Posterior cingulate gyrus (tissue), 11 donors: ENCODE results near the gene ENPP6.

ENCODE experiments used
- DNase-seq, 10 donors: peaks; one replicate each; pipeline versions ENCODE4 v3.0.0 to v3.0.0-alpha.2; 2020 to 2021; ENCODE audit warnings: mixed read lengths in 3 of 10
- intact Hi-C: fragments of 100-400 bp; cut with DNase I; formaldehyde crosslinking; loops from one replicate; pipeline ENCODE4 v1.15.1; 2023

ENPP6 gene

DNA sequence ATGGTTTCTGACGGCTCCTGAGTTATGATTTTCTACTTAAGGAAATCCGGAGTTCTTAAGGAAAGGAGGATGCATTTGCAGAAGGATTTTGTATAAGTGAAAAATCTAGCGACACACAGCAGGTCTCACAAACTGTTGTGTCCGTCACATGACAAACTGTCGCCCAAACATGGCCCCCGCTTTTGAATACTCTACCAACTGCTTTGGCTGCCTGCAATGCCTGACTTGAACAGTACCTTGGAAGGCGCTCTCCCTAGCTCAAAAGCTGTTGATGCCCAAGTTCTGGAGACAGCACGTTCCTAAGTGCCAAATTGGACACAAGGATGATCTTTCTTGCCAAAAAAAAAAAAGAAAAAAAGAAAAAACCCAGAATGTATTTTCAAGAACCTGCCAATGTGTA lies 103.2 kb downstream of the ENPP6 start:
- peak in 8 of 10 donors; percentile 46 to 93 (median 67) for DNase-seq
- intact Hi-C loops = no loop called here

DNA sequence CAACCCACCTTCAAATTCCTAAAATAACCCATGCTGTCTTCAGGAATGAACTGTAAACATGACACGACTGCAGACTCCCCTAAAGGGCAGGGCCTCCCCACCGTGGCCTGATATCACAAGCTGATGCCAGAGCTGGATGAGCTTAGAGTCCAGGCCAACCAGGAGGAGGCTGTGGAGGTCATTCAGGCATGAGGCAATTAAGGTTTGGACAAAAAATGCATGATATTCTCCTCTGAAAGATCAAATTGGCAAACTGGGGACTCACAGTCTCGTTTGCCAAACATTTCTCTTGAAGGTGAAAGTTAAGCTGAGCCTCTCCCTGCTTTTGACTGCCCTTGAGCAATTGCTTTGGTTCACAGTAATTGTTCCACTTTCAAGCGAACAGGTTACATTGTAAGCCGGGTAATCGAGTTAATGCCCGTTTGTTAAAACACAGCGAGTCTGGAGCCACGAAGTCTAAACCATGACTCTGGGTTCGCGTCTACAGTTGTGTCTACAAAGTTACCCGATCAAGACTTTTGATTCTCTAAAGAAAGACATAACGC lies 105.6 kb downstream of the ENPP6 start:
- intact Hi-C loops = no loop called here
- DNase-seq = no peak

DNA sequence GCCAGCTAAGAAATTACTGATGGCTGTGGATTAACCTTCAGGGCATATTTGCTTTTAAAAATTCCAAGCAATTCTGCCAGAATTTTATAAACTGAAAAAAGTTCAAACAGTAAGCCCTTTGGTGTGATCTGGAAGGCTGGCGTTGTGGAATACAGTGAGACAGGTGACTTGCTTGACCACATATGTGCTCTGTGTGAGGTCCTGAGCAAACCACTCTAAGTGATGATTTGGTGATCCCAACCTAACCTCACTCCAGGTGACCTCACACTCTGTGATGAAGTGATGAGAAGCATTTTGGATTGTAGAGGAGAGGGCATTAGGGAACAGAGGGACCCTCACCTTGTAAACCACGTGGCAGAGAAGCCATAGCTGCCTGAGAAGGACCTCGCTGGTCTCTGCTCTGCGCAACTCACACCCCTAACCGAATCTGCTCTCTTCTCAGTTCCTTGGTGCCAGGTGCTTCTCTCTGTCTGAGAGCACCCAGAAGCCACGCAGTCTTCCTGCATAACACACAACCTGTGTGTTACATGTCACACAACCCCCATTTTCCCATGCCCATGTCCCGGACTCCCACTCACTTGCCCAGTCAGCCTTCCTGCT lies 106.3 kb downstream of the ENPP6 start:
- peak in 1 of 10 donors; percentile 57 for DNase-seq
- intact Hi-C loops = no loop called here

DNA sequence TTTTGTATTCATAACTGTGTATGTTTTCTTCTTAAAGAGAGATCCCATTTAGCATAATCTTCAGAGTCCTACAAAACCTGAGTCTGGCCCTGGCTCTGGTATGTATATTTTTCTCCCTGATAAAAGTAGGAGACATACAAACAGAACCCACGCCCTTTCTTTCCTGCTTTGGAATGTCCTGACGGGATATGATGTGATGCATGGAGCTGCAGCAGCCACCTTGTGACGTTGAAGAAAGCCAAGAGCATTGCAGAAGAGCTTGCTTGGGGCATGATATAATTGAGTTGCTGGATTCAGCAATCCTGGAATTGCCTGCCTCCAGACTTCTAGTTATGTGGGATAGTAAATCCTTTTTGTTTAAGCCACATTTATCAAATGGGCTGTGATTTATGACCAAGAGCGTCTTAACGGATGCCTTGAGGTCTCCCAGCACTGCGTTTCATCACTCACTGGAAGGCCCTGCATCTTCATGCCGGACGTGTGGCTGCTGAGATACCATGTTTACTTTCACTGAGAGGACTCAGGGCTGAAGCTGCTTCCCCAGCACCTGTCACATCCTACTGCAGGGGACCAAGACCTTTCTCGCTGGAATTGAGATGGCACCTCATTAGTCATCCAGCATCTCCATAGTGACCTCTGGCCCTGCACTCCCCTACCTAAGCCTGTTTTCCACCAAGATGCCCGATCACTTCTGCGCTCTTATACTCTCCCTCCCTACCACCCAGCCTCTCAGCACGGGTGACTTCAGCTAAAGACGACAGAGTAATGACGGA lies 107.0 kb downstream of the ENPP6 start:
- intact Hi-C loops = no loop called here
- DNase-seq = no peak

DNA sequence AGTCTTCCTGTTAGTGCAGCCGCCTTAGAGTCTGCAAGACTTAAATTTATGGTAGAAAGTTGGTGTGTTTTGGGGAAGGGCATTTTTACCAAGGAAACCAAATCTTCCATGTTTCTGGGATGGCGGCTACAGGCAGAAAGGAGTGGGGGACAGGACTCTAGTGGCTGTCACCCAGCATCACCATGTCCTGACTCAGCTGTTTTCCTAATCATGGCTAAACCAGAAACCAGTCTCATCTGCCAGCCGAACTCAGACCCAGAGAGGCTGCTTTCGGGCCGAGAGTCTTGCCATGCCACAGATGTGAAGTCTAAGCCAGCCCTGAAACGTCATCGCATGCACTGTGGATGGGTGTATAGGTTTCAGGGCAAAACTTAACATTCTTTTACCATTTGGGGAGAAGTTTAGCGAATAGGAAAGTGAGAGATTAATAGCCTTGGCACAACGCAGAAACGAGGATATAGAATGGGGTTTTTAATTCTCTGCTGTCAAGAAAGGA lies 109.6 kb downstream of the ENPP6 start:
- peak in 1 of 10 donors; percentile 67 for DNase-seq
- intact Hi-C loops = no loop called here

DNA sequence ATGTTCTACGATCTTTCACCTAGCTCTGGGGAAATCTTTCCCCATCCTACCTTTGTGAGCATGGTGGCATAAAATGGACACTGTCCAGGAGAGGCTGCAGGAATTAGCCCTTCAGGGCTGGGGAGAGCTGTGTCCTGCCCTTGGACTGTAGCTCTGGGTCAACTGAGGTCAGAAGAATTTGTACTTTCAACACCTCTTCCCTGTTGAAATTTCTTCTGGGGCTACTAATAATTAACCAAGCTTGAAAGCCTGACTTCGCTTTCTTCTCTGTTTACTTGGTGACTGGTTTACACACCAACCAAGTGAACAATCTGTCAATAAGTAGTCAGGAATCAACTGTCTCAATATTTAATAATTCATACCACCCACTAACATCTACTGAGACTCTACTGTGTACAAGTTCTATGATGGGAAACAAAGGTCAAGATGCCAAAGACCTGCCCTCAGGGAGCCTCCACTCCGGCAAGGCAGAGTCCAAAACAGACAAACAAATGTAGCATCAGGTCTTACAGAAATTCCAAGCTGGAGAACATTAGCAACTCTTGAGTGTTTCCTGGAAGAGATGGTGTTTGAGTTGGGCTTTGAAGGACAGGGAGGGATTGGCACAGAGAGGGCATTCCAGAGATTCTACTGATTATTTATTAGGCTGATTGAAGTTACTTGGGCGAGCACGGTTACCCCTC lies 113.1 kb downstream of the ENPP6 start:
- DNase-seq = no peak
- intact Hi-C loops = loop anchor here (5.0 kb wide), 1 partner anchor 58 kb away; no protein-coding TSS in a partner anchor

DNA sequence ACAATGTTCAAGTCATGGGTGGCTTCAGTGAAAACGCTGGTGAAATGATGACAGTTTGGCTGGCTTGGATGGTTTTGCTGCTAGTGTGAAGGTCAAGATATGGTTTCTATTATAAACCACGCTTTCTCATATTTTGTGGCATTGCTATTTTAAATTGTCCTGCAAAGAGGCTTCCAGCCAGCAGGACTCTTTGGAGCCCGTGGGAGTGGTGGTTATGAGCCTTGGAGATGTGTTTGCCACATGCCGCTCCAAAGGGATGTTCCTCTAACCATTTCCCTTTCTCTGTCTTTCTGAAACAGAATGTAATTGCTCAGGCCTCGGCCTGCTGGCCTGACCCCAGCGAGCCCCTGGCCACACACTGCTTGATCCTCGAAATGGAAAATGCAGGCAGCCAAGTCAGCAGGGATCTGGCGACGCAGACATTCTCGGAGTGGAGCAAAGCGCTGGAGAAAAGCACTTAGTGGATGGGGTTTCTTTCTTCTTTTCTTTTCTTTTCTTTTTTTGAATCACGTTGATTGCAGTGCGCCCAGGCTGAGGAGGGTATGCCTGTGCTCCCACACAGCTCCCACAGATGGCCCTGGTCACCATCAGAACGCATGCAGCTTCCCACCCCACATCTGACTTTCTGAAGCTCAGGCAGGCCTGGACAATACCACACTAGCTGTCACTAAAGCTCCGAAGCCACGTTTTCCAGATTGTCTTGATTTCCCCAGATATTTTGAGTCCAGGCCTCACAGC lies 114.0 kb downstream of the ENPP6 start:
- no peak for DNase-seq
- intact Hi-C loops = loop anchor here (5.0 kb wide), 1 partner anchor 59 kb away; no protein-coding TSS in a partner anchor

DNA sequence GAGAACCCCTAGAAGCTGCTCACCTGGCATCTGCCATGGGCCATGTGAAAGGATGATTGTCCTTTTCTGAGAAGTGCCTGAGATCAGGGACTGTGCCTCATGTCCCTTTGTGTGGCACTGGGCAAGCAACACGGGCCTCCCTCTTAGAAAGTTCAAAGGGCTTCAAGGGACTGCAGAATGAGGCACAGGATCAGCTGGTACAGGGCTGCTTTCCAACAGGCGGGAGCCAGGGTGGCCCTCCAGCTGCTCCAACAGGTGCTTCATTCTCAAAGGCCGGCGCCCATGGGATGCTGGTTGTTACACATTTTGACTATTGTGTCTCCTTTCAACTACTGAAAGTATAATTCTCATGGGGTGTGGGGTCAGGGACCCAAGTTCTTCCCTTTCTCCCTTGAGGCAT lies 114.7 kb downstream of the ENPP6 start:
- intact Hi-C loops = loop anchor here (5.0 kb wide), 1 partner anchor 59 kb away; no protein-coding TSS in a partner anchor
- DNase-seq = no peak

DNA sequence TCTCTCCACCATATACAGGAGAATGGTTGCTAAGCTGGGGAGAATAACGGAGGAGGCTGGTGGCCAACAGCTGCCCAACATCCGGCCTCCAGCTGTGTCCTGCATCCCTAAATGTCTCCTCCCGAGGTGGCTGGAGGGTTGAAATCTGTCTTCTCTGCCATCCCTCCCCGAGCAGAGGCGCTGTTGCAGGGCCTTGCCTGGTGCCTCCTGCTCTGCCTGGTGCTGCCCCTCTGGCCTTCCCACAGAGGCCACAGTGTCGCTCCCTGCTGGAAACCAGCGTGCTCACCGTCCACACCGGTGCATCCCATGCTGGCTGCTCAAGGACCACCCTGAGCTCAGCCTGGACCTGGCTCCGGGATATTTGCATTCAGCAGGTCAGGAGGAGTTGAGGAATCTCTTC lies 115.2 kb downstream of the ENPP6 start:
- DNase-seq = no peak
- intact Hi-C loops = loop anchor here (5.0 kb wide), 1 partner anchor 60 kb away; no protein-coding TSS in a partner anchor

DNA sequence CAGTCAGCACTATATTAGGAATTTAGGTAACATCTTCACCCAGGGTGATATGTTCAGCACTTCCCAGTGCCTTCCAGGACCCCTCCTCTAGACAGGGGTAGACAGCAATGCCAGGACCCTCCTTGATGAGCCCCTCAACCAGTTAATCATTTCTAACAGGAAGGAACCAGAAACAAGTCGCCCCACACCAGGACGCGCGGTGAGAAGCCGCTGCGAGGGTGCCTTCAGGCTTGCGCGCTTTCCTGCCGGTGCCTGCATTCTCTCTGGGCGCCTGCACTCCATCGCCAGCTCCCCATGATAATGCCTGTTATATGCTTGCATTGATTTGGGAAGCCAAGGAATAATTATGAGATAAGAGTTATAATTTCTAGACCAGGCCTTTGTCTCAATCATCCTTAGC lies 116.0 kb downstream of the ENPP6 start:
- DNase-seq = no peak
- intact Hi-C loops = loop anchor here (5.0 kb wide), 1 partner anchor 61 kb away; no protein-coding TSS in a partner anchor

DNA sequence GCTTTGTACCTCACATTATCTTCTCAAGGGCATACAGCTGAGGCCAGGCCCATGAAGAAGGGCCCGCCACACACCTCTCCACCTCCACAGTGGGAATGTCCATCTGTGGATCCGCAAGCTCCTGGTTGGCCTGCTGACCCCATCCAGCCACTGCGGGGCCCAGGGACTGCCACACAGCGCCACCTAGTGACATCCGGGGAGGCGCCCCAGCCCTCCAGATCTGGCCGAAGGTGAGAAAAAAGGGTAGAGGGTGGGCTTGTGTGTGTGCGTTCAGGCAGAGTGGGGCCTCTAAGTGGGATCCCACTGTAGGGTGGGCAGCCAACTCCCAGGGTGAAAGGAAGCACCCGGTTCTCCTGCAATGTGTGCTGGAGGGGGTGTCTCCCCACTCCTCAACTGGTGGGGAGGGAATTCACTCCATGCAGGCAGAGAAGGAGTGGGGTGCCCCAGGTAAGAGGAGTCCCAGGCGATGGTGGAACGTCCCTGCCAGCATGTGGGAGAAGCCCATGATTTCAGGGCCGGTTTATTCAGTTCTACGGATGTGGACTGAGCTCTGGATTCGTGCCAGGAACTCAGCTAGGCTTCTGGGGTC lies 117.3 kb downstream of the ENPP6 start:
- intact Hi-C loops = loop anchor here (5.0 kb wide), 1 partner anchor 62 kb away; no protein-coding TSS in a partner anchor
- peak in 5 of 10 donors; percentile 39 to 90 (median 53) for DNase-seq

DNA sequence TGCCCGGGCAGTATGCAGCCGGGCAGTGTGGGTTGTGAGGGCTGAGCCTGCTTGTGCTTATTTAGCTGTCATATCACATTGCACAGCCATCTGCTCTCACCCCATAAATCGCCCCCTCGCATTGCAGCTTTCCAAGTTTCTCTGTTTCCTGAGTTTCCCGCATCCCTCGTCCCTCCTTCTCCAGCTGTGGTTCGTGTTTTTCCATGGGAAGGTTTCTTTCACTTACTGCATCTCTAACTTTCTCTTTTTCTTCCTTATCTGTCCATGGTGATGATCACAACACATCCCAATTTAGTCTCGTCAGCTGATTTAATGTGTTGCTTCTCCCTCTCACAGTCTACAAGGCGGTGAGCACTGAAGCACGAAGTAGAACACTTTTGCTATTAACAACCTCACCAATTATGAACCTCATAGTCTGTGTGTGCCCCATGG lies 118.1 kb downstream of the ENPP6 start:
- intact Hi-C loops = loop anchor here (2.0 to 10.0 kb wide), 3 partner anchors 105 to 259 kb away; partner anchors contain the start of gene STOX2
- peak in 7 of 10 donors; percentile 34 to 92 (median 55) for DNase-seq

DNA sequence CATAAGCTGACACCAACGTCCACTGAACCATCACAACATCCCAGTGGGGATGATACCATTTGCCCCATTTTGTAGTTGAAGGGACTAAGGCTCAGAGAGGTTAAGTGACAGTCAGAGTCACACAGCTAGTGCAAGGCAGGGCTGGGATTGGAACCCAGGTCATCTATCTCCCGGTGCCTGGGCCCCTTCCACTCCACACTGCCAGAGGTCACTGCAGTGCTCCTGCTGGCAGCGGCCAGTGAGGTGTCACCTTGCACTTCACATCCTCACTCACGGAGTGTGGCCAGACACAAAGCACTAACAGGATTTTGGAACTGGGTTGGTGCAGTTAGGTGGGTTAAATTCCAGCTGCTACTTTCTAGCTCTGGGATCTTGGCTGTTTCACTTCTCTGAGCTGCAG lies 118.7 kb downstream of the ENPP6 start:
- no peak for DNase-seq
- intact Hi-C loops = loop anchor here (2.0 to 10.0 kb wide), 3 partner anchors 104 to 258 kb away; partner anchors contain the start of gene STOX2

DNA sequence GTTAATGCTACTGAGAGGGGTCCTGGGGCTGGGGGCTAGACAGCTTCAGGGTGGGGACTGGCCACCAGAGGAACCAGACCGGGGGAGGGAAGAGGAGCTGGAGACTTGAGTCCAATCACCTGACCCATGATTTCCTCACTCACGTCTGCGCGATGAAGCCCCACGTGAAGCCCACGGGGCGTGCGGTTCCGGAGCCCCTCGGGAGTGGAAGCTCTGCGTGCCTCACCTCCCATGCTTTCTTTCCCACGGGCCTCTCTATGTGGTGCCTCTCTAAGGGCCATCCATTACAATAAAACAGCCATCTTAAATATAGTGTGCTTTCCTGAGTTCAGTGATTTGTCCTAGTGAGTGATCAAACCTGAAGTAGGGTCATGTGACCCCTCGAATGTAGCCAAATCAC lies 119.9 kb downstream of the ENPP6 start:
- DNase-seq = no peak
- intact Hi-C loops = loop anchor here (2.0 to 10.0 kb wide), 3 partner anchors 103 to 257 kb away; partner anchors contain the start of gene STOX2

DNA sequence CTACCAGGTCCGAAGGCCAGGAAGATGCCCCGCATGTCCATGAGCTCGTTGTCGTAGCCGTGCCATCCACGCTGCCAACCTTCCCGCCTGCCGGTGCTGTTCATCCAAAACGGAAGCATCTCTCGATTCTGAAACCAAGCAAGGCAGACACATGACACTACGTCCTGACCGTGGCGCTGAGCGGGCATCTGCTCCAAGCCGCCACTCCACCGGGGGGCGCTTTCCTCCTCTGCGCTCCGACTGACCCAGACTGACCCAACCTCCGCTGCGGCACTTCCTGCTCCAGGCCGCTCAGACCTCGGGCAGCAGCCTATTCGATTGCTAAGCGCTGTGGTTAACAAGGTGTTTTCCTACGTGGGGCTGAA lies 120.5 kb downstream of the ENPP6 start:
- intact Hi-C loops = loop anchor here (5.0 to 10.0 kb wide), 2 partner anchors 102 to 190 kb away; partner anchors contain the start of gene STOX2
- DNase-seq = peak; percentile 48 to 95 (median 63)

DNA sequence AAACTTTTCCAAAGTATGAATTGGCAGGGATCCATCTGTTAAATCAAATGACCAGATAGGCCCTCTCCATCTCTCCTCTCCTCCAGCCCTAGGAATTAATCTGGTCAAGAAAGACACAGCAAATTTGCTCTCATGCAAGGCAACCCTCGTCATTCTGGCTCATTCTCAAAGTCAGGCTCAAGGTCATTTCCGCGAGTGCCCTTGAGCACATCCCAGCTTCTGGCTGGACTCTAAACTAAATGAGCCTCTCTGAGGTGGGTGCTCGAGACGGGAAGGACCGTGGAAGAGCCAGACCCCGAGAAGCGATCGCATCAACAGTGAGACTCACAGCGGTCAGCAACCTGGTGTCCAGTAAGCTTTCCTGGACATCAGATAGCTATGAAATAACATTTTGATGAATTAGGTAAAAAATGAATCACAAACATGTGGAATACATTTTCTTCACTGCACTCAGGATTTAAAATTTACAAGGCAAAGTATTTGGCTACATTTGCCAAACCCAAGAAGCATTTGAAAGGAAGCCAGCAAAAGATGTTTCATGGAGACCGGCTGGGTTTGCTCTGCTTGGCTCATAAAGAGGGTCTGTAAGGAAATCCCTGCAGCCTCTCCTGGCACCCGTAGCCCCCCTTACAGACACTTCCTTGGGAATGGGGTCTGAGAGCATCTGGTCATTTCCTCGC lies 121.0 kb downstream of the ENPP6 start:
- no peak for DNase-seq
- intact Hi-C loops = loop anchor here (5.0 to 10.0 kb wide), 2 partner anchors 102 to 189 kb away; partner anchors contain the start of gene STOX2

DNA sequence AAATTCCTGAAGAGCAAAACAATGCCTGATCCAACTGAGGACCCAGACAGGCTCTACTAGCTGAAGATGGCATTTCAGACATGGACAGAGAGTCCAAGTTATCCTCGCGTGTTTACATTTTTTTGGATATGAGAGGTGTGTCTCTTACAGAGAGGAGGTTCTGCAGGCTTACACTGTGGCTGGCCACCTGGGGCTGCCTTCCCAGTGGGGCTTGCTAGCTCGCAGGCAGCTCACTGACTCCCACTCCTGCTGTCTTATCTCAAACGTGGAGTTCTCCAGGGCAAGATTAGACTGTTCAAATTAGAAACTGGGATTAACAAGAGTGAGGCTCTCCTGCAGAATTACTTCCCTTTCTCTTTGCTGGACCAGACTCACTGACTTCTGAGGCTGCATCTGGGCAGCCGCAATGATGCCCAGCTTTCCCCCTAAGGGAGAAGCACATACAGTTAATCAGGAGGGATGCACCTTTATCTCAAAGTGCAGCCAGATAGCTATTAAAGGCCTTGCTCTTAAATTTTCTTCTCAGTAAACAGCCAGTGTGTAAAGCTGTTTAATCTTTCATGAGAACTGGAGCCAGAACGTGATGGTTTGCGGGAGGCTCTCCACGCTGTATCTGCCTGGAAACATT lies 123.0 kb downstream of the ENPP6 start:
- intact Hi-C loops = loop anchor here (5.0 to 10.0 kb wide), 2 partner anchors 100 to 187 kb away; partner anchors contain the start of gene STOX2
- peak in 3 of 10 donors; percentile 36 to 89 (median 85) for DNase-seq

DNA sequence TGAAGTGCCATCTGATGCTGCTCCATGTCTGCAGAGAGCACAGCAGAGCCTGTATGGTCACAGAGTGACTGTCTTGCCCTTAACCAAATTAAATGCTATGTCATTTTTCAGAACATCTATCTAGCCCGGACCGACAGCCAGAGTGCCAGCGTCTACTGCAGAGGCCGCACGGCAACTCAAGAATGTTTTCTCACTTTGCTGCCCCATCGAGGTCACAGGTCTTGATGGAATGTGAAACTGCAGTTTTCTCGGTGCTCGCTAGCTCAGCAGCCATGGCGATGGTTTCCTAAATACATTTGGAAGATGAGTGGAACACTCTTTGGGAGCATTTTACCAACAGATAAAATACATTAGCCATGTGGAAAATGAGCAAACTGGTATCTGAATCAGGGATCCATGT lies 125.7 kb downstream of the ENPP6 start:
- DNase-seq = no peak
- intact Hi-C loops = loop anchor here (10.0 kb wide), 1 partner anchor 97 kb away; no protein-coding TSS in a partner anchor
